ENCODE measurements around the gene MACROD2.

DNA sequence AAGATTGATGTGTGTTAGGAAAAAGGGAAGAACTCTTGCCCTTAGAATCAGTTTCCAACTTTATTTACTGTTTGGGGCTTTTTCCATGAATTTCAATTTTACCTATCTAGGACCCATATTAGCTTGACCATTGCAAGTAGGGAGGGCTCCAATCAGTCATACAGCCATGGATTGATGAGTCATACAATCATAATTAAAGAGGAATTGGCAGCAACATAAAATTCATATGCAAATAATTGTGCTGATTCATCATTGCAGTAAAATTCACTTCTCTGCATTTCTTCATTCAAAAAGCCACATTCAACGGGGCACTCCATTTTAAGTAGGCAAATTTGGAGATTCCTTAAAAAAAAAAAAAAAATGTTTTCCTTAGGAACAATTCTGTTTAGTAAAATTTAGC, 1561.6 kb downstream of the MACROD2 start:
- no peak for TF ChIP-seq EP300 (IDR thresholded peaks at IDR 0.05)
- TF ChIP-seq, protein P1, sequence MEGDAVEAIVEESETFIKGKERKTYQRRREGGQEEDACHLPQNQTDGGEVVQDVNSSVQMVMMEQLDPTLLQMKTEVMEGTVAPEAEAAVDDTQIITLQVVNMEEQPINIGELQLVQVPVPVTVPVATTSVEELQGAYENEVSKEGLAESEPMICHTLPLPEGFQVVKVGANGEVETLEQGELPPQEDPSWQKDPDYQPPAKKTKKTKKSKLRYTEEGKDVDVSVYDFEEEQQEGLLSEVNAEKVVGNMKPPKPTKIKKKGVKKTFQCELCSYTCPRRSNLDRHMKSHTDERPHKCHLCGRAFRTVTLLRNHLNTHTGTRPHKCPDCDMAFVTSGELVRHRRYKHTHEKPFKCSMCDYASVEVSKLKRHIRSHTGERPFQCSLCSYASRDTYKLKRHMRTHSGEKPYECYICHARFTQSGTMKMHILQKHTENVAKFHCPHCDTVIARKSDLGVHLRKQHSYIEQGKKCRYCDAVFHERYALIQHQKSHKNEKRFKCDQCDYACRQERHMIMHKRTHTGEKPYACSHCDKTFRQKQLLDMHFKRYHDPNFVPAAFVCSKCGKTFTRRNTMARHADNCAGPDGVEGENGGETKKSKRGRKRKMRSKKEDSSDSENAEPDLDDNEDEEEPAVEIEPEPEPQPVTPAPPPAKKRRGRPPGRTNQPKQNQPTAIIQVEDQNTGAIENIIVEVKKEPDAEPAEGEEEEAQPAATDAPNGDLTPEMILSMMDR (IDR thresholded peaks at IDR 0.05): no peak
